H9 (cell line): ENCODE measurements around the gene SLC25A19. TPM values are rescaled to one million over a fixed set of nuclear protein-coding genes. Genes with fewer than 3 reads are reported as not detected.

Experiments used
- DNase-seq: peaks from one replicate; pipeline ENCODE4 v3.0.0-alpha.2; 2017
- H2AFZ ChIP-seq: one replicate; pipeline ENCODE4 v1.6.1; 2013; ENCODE audit warnings: mild to moderate bottlenecking, low read length, control low read depth, moderate library complexity
- H2AK5ac ChIP-seq: 2 replicates; pipeline ENCODE4 v1.6.1; 2013; ENCODE audit warnings: low read length, control low read depth, mixed read lengths; ENCODE audit not compliant: insufficient read length
- H2BK120ac ChIP-seq: one replicate; pipeline ENCODE4 v1.6.1; 2013; ENCODE audit warnings: low read depth, mild to moderate bottlenecking, low read length, control low read depth, inconsistent platforms; ENCODE audit not compliant: poor library complexity, severe bottlenecking
- H2BK12ac ChIP-seq: 2 replicates; pipeline ENCODE4 v1.6.1; 2013; ENCODE audit warnings: low read length, control low read depth, mixed read lengths, low read depth; ENCODE audit not compliant: insufficient read length
- H2BK15ac ChIP-seq: 2 replicates; pipeline ENCODE4 v1.6.1; 2013; ENCODE audit warnings: low read depth, low read length, control low read depth
- H2BK20ac ChIP-seq: one replicate; pipeline ENCODE4 v1.6.1; 2013; ENCODE audit warnings: low read depth, mild to moderate bottlenecking, low read length, control low read depth, inconsistent platforms; ENCODE audit not compliant: poor library complexity, severe bottlenecking
- H2BK5ac ChIP-seq: 2 replicates; pipeline ENCODE4 v1.6.1; 2013; ENCODE audit warnings: low read length, control low read depth, mixed read lengths; ENCODE audit not compliant: insufficient read length
- H3K14ac ChIP-seq: 2 replicates; pipeline ENCODE4 v1.6.1; 2013; ENCODE audit warnings: low read length, control low read depth; ENCODE audit not compliant: insufficient read depth
- H3K18ac ChIP-seq: 2 replicates; pipeline ENCODE4 v1.6.1; 2013; ENCODE audit warnings: low read depth, mild to moderate bottlenecking, mixed read lengths, low read length, control low read depth; ENCODE audit not compliant: insufficient read length
- H3K23ac ChIP-seq: 2 replicates; pipeline ENCODE4 v1.6.1; 2013; ENCODE audit warnings: low read length, control low read depth, mixed read lengths, low read depth; ENCODE audit not compliant: insufficient read length
- H3K23me2 ChIP-seq: 2 replicates; pipeline ENCODE4 v1.6.1; 2013; ENCODE audit warnings: low read depth, mild to moderate bottlenecking, mixed read lengths, low read length, control low read depth; ENCODE audit not compliant: insufficient read length, poor library complexity, severe bottlenecking
- H3K27ac ChIP-seq: 2 replicates; pipeline ENCODE4 v1.5.1; 2013; ENCODE audit warnings: low read length, control low read depth, mixed read lengths, low read depth; ENCODE audit not compliant: insufficient read length
- H3K27me3 ChIP-seq: 2 replicates; pipeline ENCODE4 v1.6.1; 2013; ENCODE audit warnings: low read length, control low read depth, inconsistent platforms; ENCODE audit not compliant: insufficient read depth
- H3K4ac ChIP-seq: 2 replicates; pipeline ENCODE4 v1.6.1; 2013; ENCODE audit warnings: low read depth, mild to moderate bottlenecking, control low read depth, inconsistent platforms, low read length, moderate library complexity
- H3K4me1 ChIP-seq: 2 replicates; pipeline ENCODE4 v1.6.1; 2013; ENCODE audit warnings: low read length, control low read depth, inconsistent platforms; ENCODE audit not compliant: insufficient read depth
- H3K4me2 ChIP-seq: 2 replicates; pipeline ENCODE4 v1.6.1; 2013; ENCODE audit warnings: low read length, control low read depth, mixed read lengths; ENCODE audit not compliant: insufficient read length, insufficient read depth
- H3K56ac ChIP-seq: 2 replicates; pipeline ENCODE4 v1.6.1; 2013; ENCODE audit warnings: low read depth, mild to moderate bottlenecking, mixed read lengths, low read length, control low read depth; ENCODE audit not compliant: insufficient read length
- H3K79me1 ChIP-seq: 2 replicates; pipeline ENCODE4 v1.6.1; 2013; ENCODE audit warnings: low read depth, mild to moderate bottlenecking, moderate library complexity, low read length, control low read depth, inconsistent platforms; ENCODE audit not compliant: insufficient read depth, poor library complexity, severe bottlenecking
- H3K79me2 ChIP-seq: 2 replicates; pipeline ENCODE4 v1.6.1; 2013; ENCODE audit warnings: low read length, control low read depth, inconsistent platforms; ENCODE audit not compliant: insufficient read depth
- H3K9ac ChIP-seq: 2 replicates; pipeline ENCODE4 v1.6.1; 2013; ENCODE audit warnings: low read length, control low read depth, mixed read lengths; ENCODE audit not compliant: insufficient read length; ENCODE audit errors: extremely low read depth
- H3K9me3 ChIP-seq: one replicate; pipeline ENCODE4 v1.6.1; 2013; ENCODE audit warnings: low read depth, low read length, inconsistent platforms; ENCODE audit not compliant: control insufficient read depth
- H3T11ph ChIP-seq: one replicate; pipeline ENCODE4 v1.6.1; 2013; ENCODE audit warnings: mild to moderate bottlenecking, low read length, control low read depth, inconsistent platforms
- H4K20me1 ChIP-seq: one replicate; pipeline ENCODE4 v1.6.1; 2013; ENCODE audit not compliant: control insufficient read depth, insufficient read length, insufficient read depth
- H4K5ac ChIP-seq: 2 replicates; pipeline ENCODE4 v1.6.1; 2013; ENCODE audit warnings: low read depth, mild to moderate bottlenecking, mixed read lengths, low read length, control low read depth; ENCODE audit not compliant: insufficient read length
- H4K8ac ChIP-seq: replicated peaks from 2 replicates; pipeline ENCODE4 v1.6.1; 2013; ENCODE audit warnings: low read length, control low read depth, mixed read lengths, low read depth; ENCODE audit not compliant: insufficient read length
- H4K91ac ChIP-seq: 2 replicates; pipeline ENCODE4 v1.6.1; 2013; ENCODE audit warnings: low read depth, mild to moderate bottlenecking, moderate library complexity, mixed read lengths, low read length, control low read depth; ENCODE audit not compliant: insufficient read length
- H3K27ac Mint-ChIP-seq, 3 experiments: 2 replicates in 2 of 3; 3 replicates in 1 of 3; pipeline ENCODE4 v1.8.0; 2020 to 2021; ENCODE audit warnings: mixed read lengths in 3 of 3, mild to moderate bottlenecking in 1 of 3, moderate library complexity in 1 of 3
- H3K27me3 Mint-ChIP-seq: 2 replicates; pipeline ENCODE4 v1.8.0; 2021; ENCODE audit warnings: low read depth, mild to moderate bottlenecking, moderate library complexity, mixed read lengths
- H3K36me3 Mint-ChIP-seq, 3 experiments: 2 replicates in 2 of 3; 3 replicates in 1 of 3; pipeline ENCODE4 v1.8.0; 2020 to 2021; ENCODE audit warnings: low read depth in 3 of 3, mixed read lengths in 3 of 3; ENCODE audit not compliant: insufficient read depth in 1 of 3
- H3K4me1 Mint-ChIP-seq, 2 experiments: 2 replicates each; pipeline ENCODE4 v1.8.0; 2020; ENCODE audit warnings: mixed read lengths in 2 of 2
- H3K4me3 Mint-ChIP-seq, 2 experiments: 2 replicates in 1 of 2; 3 replicates in 1 of 2; pipeline ENCODE4 v1.8.0; 2020 to 2021; ENCODE audit warnings: mild to moderate bottlenecking in 2 of 2, mixed read lengths in 2 of 2, moderate library complexity in 1 of 2
- H3K9me3 Mint-ChIP-seq, 2 experiments: 2 replicates in 1 of 2; 3 replicates in 1 of 2; pipeline ENCODE4 v1.8.0; 2020; ENCODE audit warnings: mild to moderate bottlenecking in 2 of 2, mixed read lengths in 2 of 2, moderate library complexity in 1 of 2
- WGBS: extraction: QIAGEN DNeasy Blood & Tissue Kit; methylation state at CpG from one replicate; pipeline ENCODE4 v1.1.7; 2013; ENCODE audit warnings: missing lambda C conversion rate, low lambda C conversion rate, mixed read lengths; ENCODE audit not compliant: insufficient read length; ENCODE audit errors: extremely low coverage; 5-methylcytosine and 5-hydroxymethylcytosine counted together
- total RNA-seq: library from RNA; stranded (reverse); gene quantifications from 2 replicates; pipeline ENCODE4 v1.2.1, GENCODE V29; 2021
- TF ChIP-seq, protein P1 (sequence below): fragments of 200-600 bp; sonication (generic); conservative IDR thresholded peaks from 3 replicates; pipeline ENCODE4 v1.8.0; 2021; ENCODE audit warnings: antibody characterized with exemption, mild to moderate bottlenecking

Gene SLC25A19
- total RNA-seq, 1 experiment from 2014 or later, result 24.2 TPM

- H3K23ac ChIP-seq, result no peak overlapping the region
- no peak overlapping the region for H4K91ac ChIP-seq
- no peaks in the 10 kb centered on the region for H3K79me2 ChIP-seq
- H3K18ac ChIP-seq, result no peak overlapping the region
- no peaks in the 10 kb centered on the region for H3K79me1 ChIP-seq
- H4K5ac ChIP-seq, result no peak overlapping the region
- Mint-ChIP-seq H3K27ac (peak overlapping the region in 1 of 3 experiments; percentile 31; a peak in 2 of 7 replicates), H3K9me3 (no peaks in the 10 kb centered on the region), H3K4me1 (peaks cover 8 to 10% of the 10 kb centered on the region in 2 experiments), H3K4me3 (no peak overlapping the region), H3K27me3 (no peaks in the 10 kb centered on the region; the same call in 1 of the 2 replicates), H3K36me3 (peaks cover 2 to 25% (median 23%) of the 10 kb centered on the region in 3 experiments; a peak in 6 of 7 replicates)
- TF ChIP-seq, protein P1, sequence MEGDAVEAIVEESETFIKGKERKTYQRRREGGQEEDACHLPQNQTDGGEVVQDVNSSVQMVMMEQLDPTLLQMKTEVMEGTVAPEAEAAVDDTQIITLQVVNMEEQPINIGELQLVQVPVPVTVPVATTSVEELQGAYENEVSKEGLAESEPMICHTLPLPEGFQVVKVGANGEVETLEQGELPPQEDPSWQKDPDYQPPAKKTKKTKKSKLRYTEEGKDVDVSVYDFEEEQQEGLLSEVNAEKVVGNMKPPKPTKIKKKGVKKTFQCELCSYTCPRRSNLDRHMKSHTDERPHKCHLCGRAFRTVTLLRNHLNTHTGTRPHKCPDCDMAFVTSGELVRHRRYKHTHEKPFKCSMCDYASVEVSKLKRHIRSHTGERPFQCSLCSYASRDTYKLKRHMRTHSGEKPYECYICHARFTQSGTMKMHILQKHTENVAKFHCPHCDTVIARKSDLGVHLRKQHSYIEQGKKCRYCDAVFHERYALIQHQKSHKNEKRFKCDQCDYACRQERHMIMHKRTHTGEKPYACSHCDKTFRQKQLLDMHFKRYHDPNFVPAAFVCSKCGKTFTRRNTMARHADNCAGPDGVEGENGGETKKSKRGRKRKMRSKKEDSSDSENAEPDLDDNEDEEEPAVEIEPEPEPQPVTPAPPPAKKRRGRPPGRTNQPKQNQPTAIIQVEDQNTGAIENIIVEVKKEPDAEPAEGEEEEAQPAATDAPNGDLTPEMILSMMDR, result no peak
- WGBS, result no CpG with 5 or more reads among the region's 7 CpGs
- no peak overlapping the region for H2BK120ac ChIP-seq
- no peaks in the 10 kb centered on the region for H4K20me1 ChIP-seq
- no peak overlapping the region for H2BK15ac ChIP-seq
- H2AK5ac ChIP-seq, result no peak overlapping the region
- no peak overlapping the region for H2BK20ac ChIP-seq
- H2BK5ac ChIP-seq, result no peak overlapping the region
- H2AFZ ChIP-seq, result no peak overlapping the region
- H2BK12ac ChIP-seq, result no peak overlapping the region
- H4K8ac ChIP-seq, result no peak overlapping the region
- no peak overlapping the region for H3K4me2 ChIP-seq
- H3T11ph ChIP-seq, result no peak overlapping the region
- no peak overlapping the region for H3K56ac ChIP-seq
- H3K9me3 ChIP-seq, result no peaks in the 10 kb centered on the region
- H3K27ac ChIP-seq, result no peak overlapping the region
- DNase-seq, result no peak
- no peak overlapping the region for H3K14ac ChIP-seq
- 0 out of 2 replicates have a peak, but pooled peaks cover 2% of the 10 kb centered on the region for H3K4me1 ChIP-seq
- no peak overlapping the region for H3K4ac ChIP-seq
- no peak overlapping the region for H3K9ac ChIP-seq
- no peaks in the 10 kb centered on the region for H3K27me3 ChIP-seq
- H3K23me2 ChIP-seq, result peaks cover 22% of the 10 kb centered on the region
These were observed 15.1 kb downstream of the SLC25A19 start for GRCh38 chr17:75273977-75274708.
